NCI-H128 (cell line): Measurements from ENCODE around the gene RTKN.
A peak's percentile ranks its signal among the peaks of the same experiment; 100 is the strongest.

Experiments used
- DNase-seq: peaks from one replicate; lab custom pipeline; 2025; ENCODE audit not compliant: unreplicated experiment; lab: John Stamatoyannopoulos, UW

RTKN gene

DNA sequence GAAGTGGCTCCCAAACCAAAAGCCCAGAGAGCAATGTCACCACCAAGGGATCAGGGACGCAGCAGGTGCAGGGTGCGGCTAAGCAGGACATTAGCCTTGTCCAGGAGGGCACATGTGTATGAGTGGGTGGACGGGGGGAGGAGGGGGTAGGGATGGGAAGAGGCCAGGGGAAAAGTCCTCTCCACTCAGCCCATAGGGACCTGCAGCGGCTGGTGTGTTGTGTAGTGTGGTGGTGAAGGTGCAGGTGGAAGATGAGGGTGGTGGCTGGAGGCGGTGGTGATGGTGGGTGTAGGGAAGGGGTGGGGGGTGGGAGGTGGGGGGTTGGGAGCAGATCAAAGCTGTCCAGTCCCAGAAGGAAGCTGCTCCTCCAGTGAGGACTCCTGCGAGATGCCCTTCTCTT, 24.0 kb downstream of the RTKN start:
- no peak for DNase-seq

DNA sequence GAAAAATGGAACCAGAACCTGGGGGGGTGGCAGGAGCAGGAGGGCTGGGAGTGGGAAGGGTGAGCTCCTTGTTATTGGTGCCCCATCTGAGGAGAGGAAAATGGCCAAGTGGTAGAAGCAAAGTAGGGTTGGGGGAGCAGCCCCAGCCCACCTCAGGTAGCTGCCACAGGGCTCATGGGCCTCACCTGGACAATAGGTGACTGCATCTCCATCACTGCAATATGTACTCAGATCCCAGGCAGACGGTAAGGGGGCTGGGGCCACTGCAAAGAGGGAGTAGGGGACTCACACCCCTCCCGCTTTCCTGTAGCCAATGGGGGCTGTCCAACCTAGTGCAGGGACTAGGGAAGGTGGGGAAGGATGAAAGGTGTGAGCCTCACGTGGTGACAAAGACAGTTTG, 24.5 kb downstream of the RTKN start:
- no peak for DNase-seq

DNA sequence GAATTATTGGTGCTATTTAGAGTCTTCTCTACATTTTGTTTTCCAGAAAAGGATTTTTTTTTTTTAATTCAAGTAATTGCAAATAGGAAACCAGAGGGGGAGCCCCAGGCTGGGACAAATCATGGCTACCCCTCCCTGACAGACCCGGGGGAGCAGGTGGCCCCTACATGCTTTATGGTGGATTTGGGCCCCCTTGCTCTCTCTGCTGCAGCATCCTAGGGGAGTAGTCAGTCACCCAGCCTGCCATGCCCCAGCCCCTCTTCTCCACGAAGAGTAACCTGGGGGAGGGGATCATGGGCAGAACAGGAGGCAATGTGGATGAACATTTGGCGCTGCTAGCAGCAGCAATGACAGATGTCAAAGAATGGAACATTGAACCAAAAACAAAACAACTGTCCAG, 25.0 kb downstream of the RTKN start:
- DNase-seq: no peak

DNA sequence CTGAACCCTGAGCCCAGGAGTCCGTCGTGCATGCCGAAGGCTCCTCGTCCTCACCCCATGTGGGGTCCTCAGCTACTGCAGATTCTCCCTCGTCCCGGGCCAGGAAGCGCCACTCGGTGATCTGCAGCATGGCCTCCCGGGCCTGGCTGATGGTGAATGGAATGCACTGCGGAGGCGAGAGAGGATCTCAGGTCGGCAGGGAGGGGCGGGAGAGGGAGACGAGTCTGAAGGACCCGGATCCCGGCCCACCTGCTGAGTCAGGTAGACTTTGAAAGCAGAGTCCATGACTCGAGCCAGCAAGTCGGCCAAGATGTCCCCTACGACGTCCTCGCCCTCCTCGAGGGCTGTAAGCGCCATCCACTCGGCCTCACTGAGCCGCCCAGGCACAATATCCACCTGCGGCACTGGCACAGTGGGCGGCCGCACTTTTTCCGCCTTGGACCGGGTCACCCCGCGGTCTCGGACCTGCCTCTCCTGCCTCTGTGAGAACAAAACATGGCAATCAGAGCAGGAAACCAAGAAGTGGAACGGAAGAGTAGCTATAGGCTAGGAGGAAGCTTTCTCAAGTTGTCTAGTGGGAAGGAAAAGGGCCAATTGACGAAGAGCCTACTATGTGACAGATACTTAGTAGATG, 25.9 kb downstream of the RTKN start:
- no peak for DNase-seq

DNA sequence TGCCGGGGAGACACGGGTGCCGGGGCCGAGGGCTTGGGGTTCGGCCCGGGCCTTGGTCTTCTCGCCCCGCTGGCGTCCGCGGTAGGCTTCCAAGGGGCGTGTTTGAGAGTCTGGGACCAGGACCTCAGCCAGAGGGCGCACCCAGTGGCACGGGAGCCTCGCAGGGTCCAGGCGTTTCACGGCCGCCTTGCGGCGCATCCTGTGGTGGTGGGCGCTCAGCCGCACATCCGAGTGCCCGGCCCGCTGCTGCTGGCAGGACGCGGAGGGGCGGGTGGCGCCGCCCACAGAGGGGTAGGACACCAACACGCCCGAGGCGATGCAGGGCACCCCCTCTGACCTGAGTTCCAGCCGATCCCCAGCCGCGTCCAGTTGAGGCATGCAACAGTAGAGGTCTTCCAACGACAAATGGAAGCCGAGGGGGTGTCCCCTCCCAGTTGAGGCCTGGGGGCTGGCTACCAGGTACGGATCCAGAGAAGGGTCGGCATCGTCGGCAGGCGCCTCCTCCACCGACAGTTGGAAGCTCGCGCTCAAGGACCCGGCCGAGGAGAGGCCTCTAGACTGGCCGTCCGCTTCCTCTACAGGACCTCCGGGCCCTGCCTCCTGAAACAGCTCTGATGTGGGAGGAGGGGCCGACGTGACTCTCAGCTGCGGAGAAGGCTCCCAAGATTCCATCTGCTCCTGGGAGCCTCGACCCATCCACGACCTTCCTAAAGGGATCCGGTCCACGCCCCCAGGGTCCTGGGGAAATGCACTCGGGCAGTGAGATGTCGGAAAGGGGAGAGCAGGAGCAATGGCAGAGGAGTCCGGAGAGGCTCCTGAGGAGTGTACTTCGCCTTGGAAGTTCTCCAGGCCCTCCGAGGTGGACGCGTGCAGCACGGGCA, 26.6 kb downstream of the RTKN start:
- DNase-seq: no peak

DNA sequence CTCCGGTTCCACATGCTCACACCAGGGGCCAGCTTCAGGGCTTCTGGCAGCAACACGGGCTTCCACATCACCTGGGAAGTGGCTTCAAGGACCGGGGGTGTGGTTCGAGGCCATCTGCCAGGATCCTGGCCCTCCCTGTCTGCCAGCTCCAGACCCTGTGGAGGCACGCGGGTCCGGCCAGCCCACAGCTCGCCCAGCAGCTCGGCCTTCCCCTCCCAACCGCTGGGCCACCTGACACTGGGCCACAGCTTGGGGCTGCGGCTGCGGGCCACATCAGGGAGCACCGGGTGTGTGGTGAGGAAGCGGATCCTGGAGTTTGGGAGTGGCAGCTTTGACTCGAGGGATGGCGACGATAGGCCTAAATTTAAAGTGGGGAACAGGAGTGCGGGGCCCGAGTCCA, 27.3 kb downstream of the RTKN start:
- no peak for DNase-seq

DNA sequence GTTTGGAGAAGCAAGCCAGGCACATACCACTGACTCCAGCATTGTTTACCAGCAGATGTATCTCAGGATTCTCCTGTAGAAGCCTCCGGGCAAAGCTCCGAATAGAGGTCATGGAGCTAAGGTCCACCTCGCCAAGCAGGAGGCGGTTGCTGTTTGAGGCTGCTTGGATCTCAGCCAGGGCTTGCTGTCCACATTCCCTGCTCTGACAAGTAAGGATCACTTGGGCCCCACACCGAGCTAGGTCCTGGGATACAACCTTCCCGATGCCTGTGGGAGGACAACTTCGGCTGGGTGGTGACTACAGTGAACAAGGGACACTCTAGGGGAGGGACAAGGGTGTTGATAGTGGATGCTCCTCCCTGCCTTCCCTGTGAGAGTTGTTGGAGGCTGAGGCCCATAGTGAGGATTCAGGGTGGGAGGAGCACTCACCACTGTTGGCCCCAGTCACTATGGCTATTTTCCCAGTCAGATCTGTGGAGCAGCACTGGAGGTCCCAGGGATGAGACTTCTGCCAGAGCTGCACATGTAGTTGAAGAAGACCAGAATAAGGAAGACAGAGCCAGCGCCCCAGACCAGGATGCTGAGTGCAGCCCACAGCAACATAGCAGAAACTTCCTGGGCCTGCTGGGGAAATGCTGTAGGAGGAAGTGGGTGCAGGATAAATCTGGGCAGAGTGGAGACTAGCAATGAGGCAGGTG, 28.6 kb downstream of the RTKN start:
- no peak for DNase-seq

DNA sequence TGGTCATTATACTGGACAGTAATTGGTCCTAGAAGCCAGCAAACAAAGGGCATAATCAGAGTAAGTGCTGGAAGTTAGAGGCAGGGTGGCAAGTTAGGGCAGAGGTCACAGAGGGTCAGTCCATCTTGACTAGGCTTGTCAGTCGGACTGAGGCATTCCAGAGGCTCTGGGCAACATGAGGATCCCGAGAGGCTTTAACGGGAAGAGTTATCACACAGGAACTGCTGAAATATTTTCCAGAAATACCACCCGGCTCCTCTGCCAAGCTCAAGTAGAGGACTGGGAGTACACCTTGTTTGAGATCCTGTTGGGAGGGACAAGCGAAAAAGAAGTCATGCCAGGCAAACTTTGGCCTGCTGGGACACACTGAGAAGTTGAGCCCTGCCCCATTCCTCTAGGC, 34.1 kb downstream of the RTKN start:
- no peak for DNase-seq

DNA sequence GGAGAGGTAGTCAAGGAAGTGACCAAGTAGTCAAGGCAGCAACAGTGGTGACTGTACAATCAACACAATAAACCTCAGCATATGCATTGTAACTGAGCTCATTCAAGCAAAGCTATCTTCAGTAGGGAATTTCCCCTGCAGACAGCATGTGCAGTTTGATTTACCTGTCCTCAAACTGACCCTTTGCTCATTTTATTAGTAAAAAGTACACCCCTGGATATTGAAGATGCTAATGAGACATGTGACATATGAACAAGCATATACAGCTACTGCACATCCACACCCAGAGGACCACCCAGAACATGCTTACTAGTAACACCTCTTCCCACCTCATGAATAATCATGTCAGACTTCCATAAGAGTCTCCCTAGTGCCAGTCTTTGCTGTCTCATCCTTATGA, 35.7 kb downstream of the RTKN start:
- DNase-seq: no peak

DNA sequence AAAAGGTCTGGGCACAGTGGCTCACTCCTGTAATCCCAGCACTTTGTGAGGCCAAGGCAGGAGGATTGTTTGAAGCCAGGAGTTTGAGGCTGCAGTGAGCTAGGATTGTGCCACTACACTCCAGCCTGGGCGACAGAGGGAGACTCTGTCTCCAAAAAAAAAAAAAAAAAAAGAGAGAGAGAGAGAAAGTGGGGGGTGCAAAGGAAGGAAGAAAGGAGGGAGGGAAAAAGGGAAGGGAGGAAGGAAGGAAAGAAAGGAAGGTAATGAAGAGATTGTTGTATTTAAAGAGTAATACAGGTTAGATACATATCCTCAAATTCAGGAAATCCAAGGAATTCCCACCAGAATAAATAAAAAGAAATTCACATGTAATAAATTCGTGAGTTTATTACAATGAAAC, 39.8 kb downstream of the RTKN start:
- no peak for DNase-seq

DNA sequence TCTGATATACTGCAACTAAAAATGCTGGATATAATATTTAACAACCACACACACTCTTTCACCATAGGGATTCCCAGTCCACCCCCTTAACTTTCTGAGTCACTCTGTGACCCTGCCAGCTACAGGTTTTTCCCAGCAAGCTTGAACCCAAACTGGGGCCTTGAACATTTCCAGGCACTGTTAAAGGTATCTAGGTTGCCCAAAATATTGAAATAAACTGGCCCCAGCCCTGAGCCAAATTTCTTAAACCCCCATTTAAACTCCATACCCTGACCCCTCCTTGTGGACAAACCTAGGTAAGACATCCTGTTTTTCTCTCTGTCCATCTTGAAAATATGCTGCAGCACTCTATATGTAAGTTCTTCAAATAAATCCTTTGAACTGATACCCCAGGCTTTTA, 42.0 kb downstream of the RTKN start:
- DNase-seq: no peak

DNA sequence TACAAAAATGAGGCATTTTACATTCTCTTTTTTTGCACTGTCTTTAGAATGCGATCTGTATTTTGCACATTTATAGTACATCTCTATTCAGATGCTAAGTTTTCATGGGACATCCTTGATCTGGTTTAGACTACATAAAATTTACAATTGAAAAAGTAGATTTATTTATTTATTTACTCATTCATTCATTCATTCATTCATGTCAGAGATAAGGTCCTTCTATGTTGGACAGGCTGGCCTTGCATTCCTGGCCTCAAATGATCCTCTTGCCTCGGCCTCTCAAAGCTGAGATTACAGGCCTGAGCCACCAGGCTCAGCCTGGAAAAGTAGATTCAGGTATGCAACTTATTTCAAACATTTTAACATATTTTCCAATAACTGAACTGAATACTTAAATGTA, 45.6 kb downstream of the RTKN start:
- no peak for DNase-seq

DNA sequence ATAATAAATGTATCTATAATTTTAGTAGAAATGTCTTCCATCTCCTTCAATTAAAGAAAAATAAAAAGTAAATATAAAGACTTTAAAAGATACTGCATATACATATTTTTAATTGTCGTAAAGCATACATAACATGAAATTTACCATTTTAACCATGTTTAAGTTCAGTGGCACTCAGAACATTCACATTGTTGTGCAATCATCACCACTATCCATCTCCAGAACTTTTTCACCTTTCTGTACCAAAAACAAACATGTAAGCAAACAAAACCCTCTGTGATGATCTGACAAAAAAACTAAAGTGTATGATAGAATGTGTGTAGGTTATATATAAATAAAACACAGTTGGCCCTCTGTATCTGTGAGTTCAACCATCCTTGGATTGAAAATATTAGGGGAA, 48.2 kb downstream of the RTKN start:
- no peak for DNase-seq

DNA sequence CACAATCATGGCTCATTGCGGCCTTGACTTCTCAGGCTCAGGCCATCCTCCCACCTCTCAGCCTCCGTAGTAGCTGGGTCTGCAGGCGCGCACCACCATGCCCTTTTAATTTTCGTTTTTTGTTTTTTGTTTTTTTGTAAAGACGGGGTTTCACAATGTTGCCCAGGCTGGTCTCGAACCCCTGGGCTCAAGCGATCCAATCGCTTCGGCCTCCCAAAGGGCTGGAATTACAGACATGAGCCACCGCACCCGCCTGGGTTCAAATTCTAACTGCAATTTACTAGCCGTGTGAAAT, 49.3 kb downstream of the RTKN start:
- DNase-seq: no peak

DNA sequence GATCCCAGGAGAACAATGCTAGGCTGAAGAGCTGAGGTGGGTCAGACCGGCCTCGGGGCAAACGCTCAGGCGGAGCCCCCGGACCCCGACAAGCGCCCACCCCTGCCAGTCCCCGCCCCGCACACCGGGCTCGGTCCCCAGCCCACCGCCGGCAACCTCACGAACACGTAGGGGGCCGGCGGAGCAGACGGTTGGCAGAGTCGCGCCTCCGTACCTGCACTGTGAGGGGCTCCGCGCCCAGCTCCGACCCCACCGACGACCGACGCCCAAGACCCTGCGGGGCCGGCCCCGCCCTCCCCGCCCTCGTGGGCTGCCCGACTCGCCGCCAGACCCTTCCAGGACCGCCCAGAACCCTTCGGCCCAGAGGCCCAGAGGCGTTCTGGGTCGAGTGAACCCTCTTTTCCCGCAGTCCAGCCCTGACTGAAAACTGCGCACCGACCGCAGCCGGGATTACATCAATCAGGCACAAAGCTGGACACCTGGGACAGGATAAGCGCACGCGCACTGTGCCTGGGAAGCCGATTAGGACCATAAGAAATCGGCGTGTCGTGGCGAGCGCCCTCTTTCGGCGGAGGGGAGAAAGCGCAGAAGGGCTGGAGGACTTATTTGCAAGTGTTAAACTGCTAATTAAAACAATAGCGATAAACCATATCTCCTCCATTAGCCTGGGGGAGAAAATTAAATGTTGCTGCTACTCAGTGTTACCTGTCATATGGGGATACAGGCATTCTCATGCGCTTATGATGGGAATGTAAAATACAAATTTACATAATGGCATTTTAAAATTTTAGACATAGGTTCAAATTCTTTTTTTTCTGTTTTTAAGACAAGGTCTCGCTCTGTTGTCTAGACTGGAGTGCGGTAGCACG, 49.9 kb downstream of the RTKN start:
- peak; percentile 91 for DNase-seq

DNA sequence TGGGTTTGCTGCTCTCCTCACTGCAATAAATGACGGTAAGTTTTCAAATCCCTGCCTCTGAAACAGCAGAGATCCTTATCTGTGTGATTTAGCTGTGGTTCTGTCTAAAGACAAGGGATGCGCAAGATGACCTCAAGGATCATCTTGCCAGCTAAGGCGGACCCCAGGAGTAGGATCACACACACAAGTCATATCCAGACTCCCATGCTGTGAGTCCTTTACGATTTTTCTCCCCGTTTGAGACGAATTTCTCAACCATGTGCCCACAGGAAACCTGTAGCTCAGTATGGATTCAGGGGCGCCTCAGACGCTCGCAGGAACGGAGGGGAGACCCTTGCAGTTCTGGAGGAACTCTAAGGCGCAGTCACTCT, 50.5 kb downstream of the RTKN start:
- DNase-seq: no peak

DNA sequence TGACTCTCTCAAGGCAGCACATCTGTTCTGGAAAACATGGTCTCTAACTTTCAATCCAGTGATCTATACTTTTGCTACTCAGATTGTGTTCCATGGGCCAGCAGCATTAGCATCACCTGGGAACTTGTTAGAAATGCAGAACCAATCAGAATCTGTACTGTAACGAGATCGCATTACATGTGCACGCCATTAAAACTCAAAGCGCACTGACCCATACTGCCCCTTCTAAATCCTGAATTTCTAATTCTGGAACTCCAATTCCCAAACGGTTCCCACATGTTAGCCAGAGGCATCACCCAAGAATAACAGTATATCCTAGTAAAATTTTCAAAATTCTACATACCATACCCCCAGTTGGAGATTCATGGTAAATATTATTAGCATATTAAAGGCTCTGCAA, 51.1 kb downstream of the RTKN start:
- DNase-seq: no peak

DNA sequence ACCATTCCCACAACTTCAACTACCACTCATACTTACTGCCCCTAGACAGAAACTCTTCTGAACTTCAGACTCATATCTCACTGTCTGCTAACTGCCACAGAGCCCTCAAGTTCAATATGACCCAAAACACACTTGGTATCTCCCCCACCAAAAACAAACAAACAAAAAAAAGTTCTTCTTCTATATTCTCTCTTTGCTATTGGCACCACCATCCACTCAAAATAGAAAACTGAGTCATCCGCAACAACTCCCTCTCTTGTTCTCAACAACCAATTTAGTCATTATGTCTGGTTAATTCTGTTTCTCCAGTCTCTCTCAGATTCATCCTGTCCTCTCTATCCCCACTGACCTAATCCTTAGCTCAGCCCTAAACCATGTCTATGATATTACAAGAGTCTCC, 54.4 kb downstream of the RTKN start:
- DNase-seq: no peak

DNA sequence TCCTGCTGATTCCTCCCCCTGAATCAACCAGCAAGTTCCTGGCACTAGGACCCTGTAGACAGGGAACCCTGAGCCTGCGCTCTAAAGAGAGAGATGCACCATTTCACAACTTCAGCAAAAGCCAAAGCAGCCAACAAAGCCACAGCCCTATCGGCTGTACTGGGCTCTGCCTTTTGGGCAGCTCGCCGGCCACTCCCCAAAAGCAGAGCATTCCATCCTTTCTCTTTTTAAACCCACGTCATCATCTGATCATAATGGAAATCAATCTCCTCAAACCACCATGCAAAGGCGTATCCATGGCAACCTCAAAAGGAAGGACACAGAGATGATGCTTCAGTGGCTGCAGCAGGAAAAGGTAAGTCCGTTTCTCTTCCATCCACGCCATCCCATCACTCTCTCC, 56.3 kb downstream of the RTKN start:
- no peak for DNase-seq

DNA sequence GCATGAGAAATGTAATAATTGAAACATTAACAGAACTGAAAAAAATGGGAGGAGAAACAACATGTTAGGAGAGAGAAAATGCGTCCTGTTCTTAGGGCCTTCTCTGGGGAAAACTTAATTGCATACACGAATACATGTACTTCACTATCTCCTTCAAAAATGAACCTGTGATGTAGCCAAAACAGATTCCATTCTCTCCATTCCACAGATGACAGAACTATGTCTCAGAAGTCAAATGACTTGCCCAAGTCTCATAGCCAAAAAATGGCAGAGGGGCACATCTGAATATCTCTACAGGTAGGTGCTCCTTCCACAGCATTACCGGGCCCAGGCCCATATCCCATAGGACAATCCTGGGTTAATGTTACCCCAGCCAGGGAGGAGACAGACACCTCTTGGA, 57.7 kb downstream of the RTKN start:
- DNase-seq: no peak

DNA sequence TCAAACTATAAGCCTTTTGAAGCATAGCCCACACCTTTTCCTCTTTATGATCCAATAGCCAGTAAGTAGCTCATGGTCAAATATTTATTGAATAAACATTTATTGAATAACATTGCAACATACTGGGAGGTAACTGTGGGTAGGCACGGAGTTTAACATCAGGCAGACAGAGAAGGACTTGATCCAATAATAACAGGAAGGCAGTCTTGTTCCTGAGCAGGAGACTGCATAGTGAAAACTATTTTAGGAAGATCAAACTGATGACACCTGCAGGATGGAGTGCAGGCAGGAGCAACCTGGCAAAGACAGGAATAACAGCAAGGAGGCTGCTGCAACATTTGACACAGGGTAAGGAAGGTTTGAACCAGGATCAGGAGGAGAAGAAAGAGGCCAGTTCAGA, 58.5 kb downstream of the RTKN start:
- DNase-seq: no peak

DNA sequence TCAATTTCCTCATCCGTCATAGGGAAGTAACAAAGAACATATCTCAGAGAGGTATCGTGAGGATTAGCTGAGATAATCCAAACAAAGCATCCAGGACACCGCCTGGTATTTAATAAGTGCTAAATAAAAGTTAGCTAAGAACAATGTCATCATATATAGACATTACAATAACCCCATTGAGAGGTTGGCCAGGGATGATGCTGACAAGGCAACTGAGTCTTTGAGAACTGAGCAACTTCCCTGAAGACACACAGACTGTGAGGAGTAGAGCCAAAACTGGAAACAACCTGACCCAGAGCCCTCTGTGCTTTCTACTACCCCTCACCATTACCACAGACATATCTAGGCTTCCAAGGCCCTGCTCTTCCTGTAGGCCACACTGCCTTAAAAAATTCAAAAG, 60.0 kb downstream of the RTKN start:
- DNase-seq: no peak
